ENCODE data around the gene ZMIZ1.

ZMIZ1 gene, protein sequence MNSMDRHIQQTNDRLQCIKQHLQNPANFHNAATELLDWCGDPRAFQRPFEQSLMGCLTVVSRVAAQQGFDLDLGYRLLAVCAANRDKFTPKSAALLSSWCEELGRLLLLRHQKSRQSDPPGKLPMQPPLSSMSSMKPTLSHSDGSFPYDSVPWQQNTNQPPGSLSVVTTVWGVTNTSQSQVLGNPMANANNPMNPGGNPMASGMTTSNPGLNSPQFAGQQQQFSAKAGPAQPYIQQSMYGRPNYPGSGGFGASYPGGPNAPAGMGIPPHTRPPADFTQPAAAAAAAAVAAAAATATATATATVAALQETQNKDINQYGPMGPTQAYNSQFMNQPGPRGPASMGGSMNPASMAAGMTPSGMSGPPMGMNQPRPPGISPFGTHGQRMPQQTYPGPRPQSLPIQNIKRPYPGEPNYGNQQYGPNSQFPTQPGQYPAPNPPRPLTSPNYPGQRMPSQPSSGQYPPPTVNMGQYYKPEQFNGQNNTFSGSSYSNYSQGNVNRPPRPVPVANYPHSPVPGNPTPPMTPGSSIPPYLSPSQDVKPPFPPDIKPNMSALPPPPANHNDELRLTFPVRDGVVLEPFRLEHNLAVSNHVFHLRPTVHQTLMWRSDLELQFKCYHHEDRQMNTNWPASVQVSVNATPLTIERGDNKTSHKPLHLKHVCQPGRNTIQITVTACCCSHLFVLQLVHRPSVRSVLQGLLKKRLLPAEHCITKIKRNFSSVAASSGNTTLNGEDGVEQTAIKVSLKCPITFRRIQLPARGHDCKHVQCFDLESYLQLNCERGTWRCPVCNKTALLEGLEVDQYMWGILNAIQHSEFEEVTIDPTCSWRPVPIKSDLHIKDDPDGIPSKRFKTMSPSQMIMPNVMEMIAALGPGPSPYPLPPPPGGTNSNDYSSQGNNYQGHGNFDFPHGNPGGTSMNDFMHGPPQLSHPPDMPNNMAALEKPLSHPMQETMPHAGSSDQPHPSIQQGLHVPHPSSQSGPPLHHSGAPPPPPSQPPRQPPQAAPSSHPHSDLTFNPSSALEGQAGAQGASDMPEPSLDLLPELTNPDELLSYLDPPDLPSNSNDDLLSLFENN

GRCh38 chr10:79068562-79069324 lies at the start of gene ZMIZ1:
ZMIZ1 (plus strand) TSS chr10:79068966; CDS start chr10:79201633, 132,667 bp downstream.
- DNase-seq, result peak; percentile 56

- DNase-seq, result no peak
Measured at GRCh38 chr10:79019441-79020014, 49.2 kb upstream of the ZMIZ1 start.

GRCh38 chr10:79020015-79020491 lies 48.7 kb upstream of the ZMIZ1 start:
- DNase-seq, result no peak

- DNase-seq, result no peak
Measured at GRCh38 chr10:79020605-79021004, 48.2 kb upstream of the ZMIZ1 start.

DNA sequence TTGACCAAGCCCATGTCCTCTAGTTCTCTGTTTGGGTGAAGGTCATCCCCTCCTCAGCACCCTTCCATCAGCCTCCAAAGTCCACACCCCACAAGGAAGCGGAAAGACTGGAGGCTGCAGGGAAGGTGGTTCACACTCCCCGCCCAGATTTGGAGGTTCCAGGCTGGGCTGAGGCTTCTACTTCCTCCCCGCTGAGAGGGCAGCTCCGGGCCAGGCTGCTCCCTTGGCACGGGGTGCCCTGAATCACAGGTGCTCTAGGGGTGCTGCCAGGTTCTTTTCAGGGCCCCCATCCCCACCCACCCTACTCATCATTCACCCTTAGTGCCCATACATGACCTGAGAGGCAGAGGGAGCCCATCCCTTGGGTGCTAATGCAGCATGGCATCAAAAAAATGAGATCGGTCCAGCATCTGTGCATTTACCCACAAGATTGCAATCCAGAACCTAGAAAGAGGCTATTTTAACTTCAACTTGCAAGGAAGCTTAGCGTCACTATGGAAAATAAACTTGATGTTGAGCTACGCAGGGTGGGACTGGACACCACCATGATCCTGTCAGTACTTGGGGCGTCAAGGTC lies 47.3 kb upstream of the ZMIZ1 start:
- no peak for DNase-seq

- no peak for DNase-seq
Measured at GRCh38 chr10:79021948-79022499, 46.7 kb upstream of the ZMIZ1 start.

- DNase-seq, result peak; percentile 59
Measured at GRCh38 chr10:79022565-79023230, 46.1 kb upstream of the ZMIZ1 start.

- no peak for DNase-seq
Measured at GRCh38 chr10:79023240-79024162, 45.3 kb upstream of the ZMIZ1 start.

- DNase-seq, result no peak
Measured at GRCh38 chr10:79024296-79024695, 44.5 kb upstream of the ZMIZ1 start.

DNA sequence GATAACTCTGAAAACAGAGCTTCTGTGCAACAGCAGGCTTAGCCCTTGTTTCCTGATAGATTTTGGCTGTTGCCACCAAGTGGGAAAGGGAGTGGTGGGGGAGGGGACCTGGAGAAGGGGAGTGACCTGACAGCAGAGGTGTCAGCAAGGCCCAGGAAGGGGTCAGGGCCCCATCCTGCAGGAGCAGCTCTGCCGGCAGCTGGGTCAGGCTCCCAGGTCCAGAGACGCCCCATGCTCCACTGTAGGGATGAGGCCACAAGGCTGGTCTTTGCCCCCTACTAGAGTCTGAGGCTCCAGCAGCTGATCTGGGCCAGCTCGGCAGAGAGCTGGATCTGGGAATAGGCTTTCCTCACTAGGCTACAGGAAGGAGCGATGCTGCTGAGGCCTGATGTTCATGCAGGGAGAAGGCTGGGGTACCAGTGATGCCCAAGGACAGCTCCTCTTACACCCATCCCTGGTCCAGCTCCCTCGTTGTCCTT lies 44.0 kb upstream of the ZMIZ1 start:
- DNase-seq, result no peak

GRCh38 chr10:79025199-79025832 lies 43.5 kb upstream of the ZMIZ1 start:
- DNase-seq, result no peak

DNA sequence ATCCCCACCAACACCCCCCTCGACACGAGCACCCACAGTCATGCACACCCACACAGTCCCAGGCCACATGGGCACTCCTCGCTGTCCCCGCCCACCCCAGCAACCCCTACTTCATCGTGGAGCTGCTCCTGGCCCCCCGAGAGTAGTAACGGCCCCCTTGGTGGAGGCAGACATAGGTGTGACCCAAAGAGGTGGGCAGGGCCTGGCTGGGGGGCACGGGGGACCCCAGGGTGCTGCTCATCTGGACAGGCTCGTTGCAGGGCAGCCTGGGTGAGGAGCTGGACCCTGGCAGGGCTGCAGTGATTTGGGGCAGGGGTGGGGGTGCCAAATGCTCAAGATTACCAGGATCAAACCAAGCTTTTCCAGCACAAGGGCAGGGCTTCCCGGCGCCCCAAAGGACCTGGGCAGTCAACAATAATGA lies 42.4 kb upstream of the ZMIZ1 start:
- no peak for DNase-seq

- DNase-seq, result no peak
Measured at GRCh38 chr10:79026806-79027146, 42.0 kb upstream of the ZMIZ1 start.

DNA sequence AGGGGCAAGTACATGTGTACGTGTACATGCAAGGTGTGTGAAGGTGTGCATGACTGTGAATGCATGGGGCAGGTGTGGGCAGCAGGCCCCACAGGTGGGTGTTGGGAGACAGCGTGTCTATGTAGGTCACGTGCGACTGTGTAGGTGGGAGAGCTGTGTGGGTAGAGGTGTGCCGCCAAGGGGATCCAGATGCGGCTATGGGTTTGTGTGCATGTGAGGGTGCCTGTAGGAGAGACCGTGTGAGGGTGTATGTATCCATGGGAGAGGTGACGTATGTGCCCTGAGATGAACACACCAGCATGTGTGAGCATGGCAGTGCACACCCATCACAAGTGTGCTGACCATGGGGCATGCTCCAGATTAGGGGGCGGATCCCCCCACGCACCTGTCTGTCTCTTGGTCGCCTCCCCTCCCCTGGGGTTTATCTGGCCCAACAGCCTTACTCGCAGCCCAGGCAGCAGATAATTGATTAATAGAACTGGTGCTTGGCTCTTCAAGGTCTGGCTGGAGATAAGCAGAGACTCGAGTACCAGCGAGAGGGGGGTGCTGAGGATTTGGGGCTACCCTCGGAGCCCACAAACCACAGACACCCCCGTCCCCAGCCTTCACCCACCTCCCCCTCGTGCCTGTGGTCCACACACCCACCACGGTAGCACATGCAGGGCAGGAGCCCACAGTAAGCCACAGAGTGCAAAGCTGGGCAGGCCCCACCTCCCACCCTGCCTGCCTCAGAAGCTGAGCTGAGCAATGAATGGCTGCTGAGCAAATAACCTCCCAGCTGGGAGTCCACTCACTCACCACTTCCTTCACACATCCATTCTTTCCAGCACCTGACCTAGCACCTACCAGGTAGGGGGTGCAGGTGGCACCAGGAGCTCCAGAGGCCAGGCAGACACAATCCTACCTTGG lies 41.4 kb upstream of the ZMIZ1 start:
- no peak for DNase-seq

GRCh38 chr10:79028056-79028430 lies 40.7 kb upstream of the ZMIZ1 start:
- no peak for DNase-seq

DNA sequence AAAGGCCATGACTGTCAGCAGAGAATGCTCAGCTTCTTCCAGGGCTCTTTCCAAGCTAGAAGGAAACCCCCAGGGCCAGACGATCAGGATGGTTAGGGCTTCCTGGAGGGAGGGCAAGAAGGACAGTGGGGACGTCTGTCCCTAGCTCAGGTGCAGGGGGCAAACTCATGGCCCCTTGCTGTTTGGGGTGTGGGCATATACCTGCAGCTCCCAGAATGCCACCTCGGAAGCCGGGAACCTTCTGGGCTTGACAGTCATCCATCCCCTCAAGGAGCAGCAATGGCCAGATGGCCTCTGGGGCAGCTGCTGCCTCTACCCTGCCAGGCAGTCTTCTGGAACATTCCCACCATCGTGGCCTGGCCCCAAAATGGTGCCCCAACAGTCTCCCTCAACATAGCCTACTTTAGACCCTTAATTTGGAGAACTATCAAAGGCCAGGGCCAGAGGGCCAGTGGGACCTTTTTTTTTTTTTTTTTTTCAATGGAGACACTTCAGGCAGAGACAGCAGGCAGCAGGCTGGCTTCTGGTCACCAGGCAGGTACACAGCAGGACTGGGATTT lies 40.2 kb upstream of the ZMIZ1 start:
- no peak for DNase-seq

DNA sequence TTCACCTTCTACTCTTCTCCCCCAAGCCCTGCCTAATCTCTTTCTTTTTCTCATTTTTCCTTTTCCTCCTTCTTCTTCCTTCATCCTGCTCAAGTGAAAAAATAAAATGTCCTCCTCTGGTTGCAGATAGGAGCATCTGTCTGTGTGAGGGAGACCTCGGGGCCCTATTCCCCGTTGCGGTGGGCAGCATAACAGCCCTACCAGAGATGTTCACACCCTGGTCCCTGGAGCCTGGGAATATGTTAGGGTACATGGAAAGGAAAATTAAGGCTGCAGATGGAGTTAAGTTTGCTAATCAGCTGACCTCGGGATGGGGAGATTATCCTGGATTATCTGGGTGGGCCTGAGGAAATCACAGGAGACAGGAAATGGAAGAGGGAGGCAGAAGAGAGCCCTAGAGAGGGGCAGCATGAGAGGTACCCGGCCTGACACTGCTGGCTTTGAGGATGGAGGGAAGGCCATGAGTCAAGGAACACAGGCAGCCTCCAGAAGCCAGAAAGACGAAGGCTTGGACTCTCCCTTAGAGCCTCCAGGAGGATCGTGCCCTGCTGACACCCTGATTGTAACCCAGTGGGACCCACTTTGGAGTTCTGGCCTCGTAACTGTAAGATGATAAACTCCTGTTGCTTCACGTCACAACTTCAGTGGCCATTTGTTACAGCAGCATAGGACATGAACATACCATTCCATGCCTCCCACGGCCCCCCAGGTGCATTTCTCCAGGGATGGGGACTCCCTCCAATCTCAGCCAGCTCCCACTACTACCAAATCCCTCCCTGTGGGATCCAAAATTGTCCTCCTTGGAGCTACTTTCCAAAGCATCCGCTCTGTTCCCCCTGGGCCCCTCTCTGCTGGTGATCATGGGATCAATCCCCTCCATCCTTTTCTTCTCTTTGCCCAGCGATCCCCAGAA lies 39.0 kb upstream of the ZMIZ1 start:
- DNase-seq, result no peak

Measured in DMS 273 treated with DMSO at 0.1 percent for 48 hours (cell line).